IPS-NIHi7 (cell line): ENCODE data around the gene FAM117A.
A peak's percentile ranks its signal among the peaks of the same experiment; 100 is the strongest.
"Not testable (repeated sequence)": the region's sequence is repeated elsewhere in the genome, so short reads cannot be mapped to it uniquely, and the experiment has no call there.

ENCODE experiments used
- DNase-seq: peaks from one replicate; pipeline ENCODE4 v3.0.0; 2012; ENCODE audit warnings: mixed read lengths; ENCODE audit errors: extremely low spot score

Gene FAM117A

GRCh38 chr17:49677933-49678847 lies 85.7 kb downstream of the FAM117A start, which contains the start of gene SPOP:
SPOP (minus strand) TSS chr17:49678097; CDS start chr17:49622810, 55,287 bp downstream.
- DNase-seq: peak; percentile 99

- peak; percentile 98 for DNase-seq
Measured at GRCh38 chr17:49677134-49677932, 86.6 kb downstream of the FAM117A start.

- DNase-seq: no peak
Measured at GRCh38 chr17:49676276-49676868, 87.6 kb downstream of the FAM117A start.

GRCh38 chr17:49674507-49674906 lies 89.4 kb downstream of the FAM117A start:
- DNase-seq: no peak

- not testable (repeated sequence) for DNase-seq
Measured at GRCh38 chr17:49673679-49674078, 90.3 kb downstream of the FAM117A start.

GRCh38 chr17:49670641-49671040 lies 93.3 kb downstream of the FAM117A start:
- DNase-seq: no peak

GRCh38 chr17:49670002-49670401 lies 93.9 kb downstream of the FAM117A start:
- DNase-seq: no peak

- DNase-seq: no peak
Measured at GRCh38 chr17:49667854-49668253, 96.1 kb downstream of the FAM117A start.

- no peak for DNase-seq
Measured at GRCh38 chr17:49664706-49665211, 99.2 kb downstream of the FAM117A start.
